GM12878 (cell line): Measurements from ENCODE around the gene IFT27. TPM values are rescaled to one million over a fixed set of nuclear protein-coding genes. Genes with fewer than 3 reads are reported as not detected.

ENCODE experiments used
- ATAC-seq: fragments of 200-7000 bp; cut with Tn5 transposase; 3 replicates; pipeline ENCODE4 v1.9.1; 2020; ENCODE audit warnings: mild to moderate bottlenecking, moderate library complexity
- BruUV-seq: library from RNA; stranded (reverse); fragments of 400-500 nt; replicated peaks from 2 replicates; lab custom pipeline; 2021; lab: Mats Ljungman, UMichigan
- CTCF ChIA-PET: fragments of 300-600 bp; sonication (Branson Sonifier 250); formaldehyde crosslinking; extraction: SDS; loops from one replicate; lab custom pipeline; 2021; ENCODE audit warnings: inconsistent platforms; lab: Yijun Ruan, JAX
- POLR2A ChIA-PET: fragments of 350-600 bp; formaldehyde crosslinking; extraction: SDS; loops from one replicate; lab custom pipeline; 2021; ENCODE audit warnings: inconsistent platforms; lab: Charles Lee
- RAD21 ChIA-PET: fragments of 300-600 bp; sonication (Branson Sonifier 250); formaldehyde crosslinking; loops from one replicate; lab custom pipeline; 2023; ENCODE audit warnings: antibody characterized with exemption; ENCODE audit not compliant: unreplicated experiment; lab: Charles Lee
- SMC1A ChIA-PET: fragments of 300-600 bp; sonication (Branson Sonifier 250); formaldehyde crosslinking; loops from one replicate; lab custom pipeline; 2023; ENCODE audit not compliant: unreplicated experiment, uncharacterized antibody; lab: Charles Lee
- DNase-seq: peaks from one replicate; pipeline ENCODE4 v3.0.0-alpha.2; 2011; ENCODE audit warnings: low read depth, low spot score
- FAIRE-seq: peaks from 3 replicates; lab custom pipeline; 2011; peaks lifted over from hg19 to GRCh38; lab: Jason Lieb, UNC
- H2AFZ ChIP-seq: 2 replicates; pipeline ENCODE4 v1.6.0; 2011; ENCODE audit warnings: low read depth, low read length, control low read depth; ENCODE audit not compliant: control insufficient read depth
- H3K27ac ChIP-seq: 2 replicates; pipeline ENCODE4 v1.5.1; 2011; ENCODE audit warnings: control low read depth; ENCODE audit not compliant: control insufficient read depth, insufficient read depth
- H3K27me3 ChIP-seq, 2 experiments: replicated peaks in 1 of 2; 2 replicates each; pipeline versions ENCODE4 v1.6.0 to v1.6.1; 2011; ENCODE audit warnings: low read length in 1 of 2; ENCODE audit not compliant: control insufficient read depth in 2 of 2, insufficient read depth in 2 of 2
- H3K36me3 ChIP-seq, 2 experiments: 2 replicates each; pipeline ENCODE4 v1.5.1; 2011; ENCODE audit warnings: low read length in 1 of 2; ENCODE audit not compliant: control insufficient read depth in 2 of 2, insufficient read depth in 2 of 2
- H3K4me1 ChIP-seq: 2 replicates; pipeline ENCODE4 v1.6.1; 2011; ENCODE audit warnings: mild to moderate bottlenecking, low read length, moderate library complexity, mixed read lengths; ENCODE audit not compliant: control insufficient read depth, insufficient read depth
- H3K4me2 ChIP-seq: 2 replicates; pipeline ENCODE4 v1.6.0; 2011; ENCODE audit warnings: control low read depth; ENCODE audit not compliant: control insufficient read depth, insufficient read depth
- H3K4me3 ChIP-seq: fragments of 200-600 bp; sonication (generic); 2 replicates; pipeline ENCODE4 v1.5.1; 2016
- H3K79me2 ChIP-seq: 2 replicates; pipeline ENCODE4 v1.6.0; 2011; ENCODE audit warnings: low read length; ENCODE audit not compliant: control insufficient read depth, insufficient read depth
- H3K9ac ChIP-seq: 2 replicates; pipeline ENCODE4 v1.8.0; 2011; ENCODE audit warnings: low read length, control low read depth, mixed read lengths; ENCODE audit not compliant: control insufficient read depth, insufficient read depth
- H3K9me3 ChIP-seq: replicated peaks from 3 replicates; pipeline ENCODE4 v1.5.1; 2011; ENCODE audit warnings: mild to moderate bottlenecking, low read length; ENCODE audit not compliant: control insufficient read depth, insufficient read depth
- H4K20me1 ChIP-seq: 2 replicates; pipeline ENCODE4 v1.6.0; 2011; ENCODE audit not compliant: control insufficient read depth, insufficient read depth
- CBX3 ChIP-seq: fragments of 200-600 bp; sonication (generic); IDR thresholded peaks from 2 replicates; pipeline ENCODE4 v1.6.1; 2016; ENCODE audit warnings: low read depth, borderline replicate concordance
- CHD1 ChIP-seq: IDR thresholded peaks from 2 replicates; pipeline ENCODE4 v1.6.1; 2012; ENCODE audit warnings: low read depth, low read length, improper control_type of control experiment
- CHD2 ChIP-seq: IDR thresholded peaks from 2 replicates; pipeline ENCODE4 v1.6.1; 2011; ENCODE audit warnings: low read depth, low read length, improper control_type of control experiment, borderline replicate concordance
- CHD4 ChIP-seq: fragments of 200-600 bp; sonication (generic); IDR thresholded peaks from 2 replicates; pipeline ENCODE4 v1.6.1; 2016; ENCODE audit warnings: mild to moderate bottlenecking
- MYC ChIP-seq: IDR thresholded peaks from 2 replicates; pipeline ENCODE4 v1.6.1; 2011; ENCODE audit warnings: mild to moderate bottlenecking, low read length, moderate library complexity, inconsistent platforms; ENCODE audit not compliant: insufficient read depth, insufficient replicate concordance, insufficient read length, severe bottlenecking
- NR2F1 ChIP-seq: fragments of 450-650 bp; conservative IDR thresholded peaks from 2 replicates; pipeline ENCODE4 v1.6.1; 2017; ENCODE audit warnings: mild to moderate bottlenecking
- PBX3 ChIP-seq: IDR thresholded peaks from 2 replicates; pipeline ENCODE4 v1.6.1; 2011; ENCODE audit warnings: mild to moderate bottlenecking, low read depth, low read length, moderate library complexity; ENCODE audit not compliant: insufficient replicate concordance
- PRDM15 ChIP-seq: fragments of 450-650 bp; formaldehyde crosslinking; IDR thresholded peaks from 2 replicates; pipeline ENCODE4 v1.4.0; 2020; ENCODE audit warnings: mild to moderate bottlenecking, moderate library complexity
- SRF ChIP-seq, 2 experiments: IDR thresholded peaks; 2 replicates each; pipeline ENCODE4 v1.6.1; 2011; ENCODE audit warnings: low read depth in 2 of 2, low read length in 2 of 2, mild to moderate bottlenecking in 1 of 2, moderate library complexity in 1 of 2
- TAF1 ChIP-seq: IDR thresholded peaks from 2 replicates; pipeline ENCODE4 v1.6.1; 2011; ENCODE audit warnings: mild to moderate bottlenecking, low read depth, low read length, borderline replicate concordance
- ZBTB11 ChIP-seq: fragments of 450-650 bp; formaldehyde crosslinking; IDR thresholded peaks from 2 replicates; pipeline ENCODE4 v1.5.0; 2022; ENCODE audit warnings: mild to moderate bottlenecking, missing genetic modification characterization
- ZBTB33 ChIP-seq: fragments of 450-650 bp; IDR thresholded peaks from 2 replicates; pipeline ENCODE4 v1.6.1; 2017; ENCODE audit warnings: mild to moderate bottlenecking
- ZNF274 ChIP-seq: IDR thresholded peaks from one replicate; pipeline ENCODE4 v1.8.0; 2011; ENCODE audit not compliant: insufficient read length, insufficient read depth
- ZNF384 ChIP-seq: IDR thresholded peaks from 2 replicates; pipeline ENCODE4 v1.6.1; 2012; ENCODE audit warnings: low read depth, mild to moderate bottlenecking, low read length, improper control_type of control experiment, borderline replicate concordance
- ZNF622 ChIP-seq: fragments of 450-650 bp; IDR thresholded peaks from 2 replicates; pipeline ENCODE4 v1.6.1; 2017; ENCODE audit warnings: mild to moderate bottlenecking, inconsistent platforms
- WGBS: methylation state at CpG from one replicate; pipeline ENCODE4 v1.1.6; 2016; ENCODE audit warnings: low lambda C conversion rate; ENCODE audit not compliant: insufficient replicate concordance, insufficient coverage; ENCODE audit errors: missing lambda C conversion rate; 5-methylcytosine and 5-hydroxymethylcytosine counted together
- in situ Hi-C: fragments of 300-500 bp; cut with MboI; formaldehyde crosslinking; loops from 9 replicates; pipeline ENCODE4 v1.14.3; 2018; ENCODE audit warnings: mixed read lengths
- intact Hi-C: fragments of 100-400 bp; cut with micrococcal nuclease; formaldehyde crosslinking; loops from one replicate; pipeline ENCODE4 v1.14.2; 2022; ENCODE audit not compliant: unreplicated experiment
- polyA plus RNA-seq, 11 experiments: library from polyadenylated mRNA; depleted of rRNA in 4 of 11; unstranded in 6 of 11; stranded (reverse) in 5 of 11; fragments of >200 nt; fragmentation: Nextera tagmentation in 4 of 11; fragmentation: Illumina TruSeq in 1 of 11; extraction: Ambion mirVana in 4 of 11; extraction: Trizol in 1 of 11; gene quantifications; 1 replicate in 1 of 11; 2 replicates in 10 of 11; pipeline versions ENCODE4 v1.2.1 to v1.2.3, GENCODE V29; 2011 to 2016; ENCODE audit warnings: inconsistent platforms in 2 of 11, missing spikeins in 2 of 11, low read depth in 1 of 11
- total RNA-seq, 4 experiments: library from RNA; depleted of rRNA in 3 of 4; stranded (reverse); fragments of >200 nt in 3 of 4; fragmentation: Illumina TruSeq in 1 of 4; extraction: Trizol in 1 of 4; gene quantifications; 2 replicates each; pipeline versions ENCODE4 v1.2.1 to v1.2.3, GENCODE V29; 2013 to 2021

IFT27 gene
- total and polyA plus RNA-seq, 10 of the 15 experiments (the other 5 are each of a cell fraction or from before 2014, with no cell fraction given) = 2.7 to 32.5 (median 10.2) TPM

GRCh38 chr22:36816339-36816635, 40.4 kb upstream of the IFT27 start:
- H2AFZ ChIP-seq = no peak overlapping the region
- H3K9ac ChIP-seq = no peak overlapping the region
- H3K9me3 ChIP-seq = no peaks in the 10 kb centered on the region
- SMC1A ChIA-PET = no interaction called here
- no peaks in the 10 kb centered on the region for H3K36me3 ChIP-seq
- H3K4me3 ChIP-seq = no peak overlapping the region
- CTCF ChIA-PET = no interaction called here
- H3K79me2 ChIP-seq = no peaks in the 10 kb centered on the region
- POLR2A ChIA-PET = no interaction called here
- RAD21 ChIA-PET = no interaction called here
- peaks cover 20 to 23% of the 10 kb centered on the region in 2 experiments for H3K27me3 ChIP-seq
- in situ Hi-C loops (no loop called here), intact Hi-C loops (no loop called here)
- under 1% methylated on average over 12 of the region's 12 CpGs for WGBS
- no peaks in the 10 kb centered on the region for H4K20me1 ChIP-seq
- H3K27ac ChIP-seq = no peak overlapping the region
- no peak for DNase-seq
- no peak for ATAC-seq
- no peak for FAIRE-seq
- no TSS peak for BruUV-seq
- no peak overlapping the region for H3K4me2 ChIP-seq
- H3K4me1 ChIP-seq = no peaks in the 10 kb centered on the region
- TF ChIP-seq SRF (IDR thresholded peaks at IDR 0.05; ENCODE audit: low read depth in 2 of 2, low read length in 2 of 2) (no peak), CBX3 (no peak), ZBTB33 (no peak), PBX3 (no peak), ZBTB11 (CRISPR knock-in tag) (no peak), CHD1 (no peak), ZNF384 (no peak), MYC (no peak), PRDM15 (no peak), ZNF622 (no peak), CHD2 (no peak), ZNF274 (no peak), NR2F1 (no peak), TAF1 (no peak), CHD4 (no peak)
